Caco-2 (cell line): Measurements from ENCODE around the gene CLPSL1. TPM values are rescaled to one million over a fixed set of nuclear protein-coding genes. Genes with fewer than 3 reads are reported as not detected.

Experiments
- BruUV-seq: library from RNA; stranded (reverse); fragments of 400-500 nt; replicated peaks from 2 replicates; lab custom pipeline; 2021; lab: Mats Ljungman, UMichigan
- CTCF ChIA-PET: fragments of 300-600 bp; sonication (Branson Sonifier 250); formaldehyde crosslinking; loops from one replicate; lab custom pipeline; 2022; ENCODE audit warnings: antibody characterized with exemption; lab: Charles Lee
- POLR2A ChIA-PET: fragments of 300-600 bp; sonication (Branson Sonifier 250); formaldehyde crosslinking; loops from one replicate; lab custom pipeline; 2022; ENCODE audit warnings: antibody characterized with exemption; lab: Charles Lee
- DNase-seq, 2 experiments: peaks; one replicate each; pipeline versions ENCODE4 v3.0.0 to v3.0.0-alpha.2; 2020 to 2022
- H3K27me3 ChIP-seq: replicated peaks from 2 replicates; pipeline ENCODE4 v1.6.0; 2011; ENCODE audit warnings: low read length; ENCODE audit not compliant: control insufficient read depth, insufficient read depth
- H3K36me3 ChIP-seq: 2 replicates; pipeline ENCODE4 v1.5.1; 2011; ENCODE audit warnings: low read length; ENCODE audit not compliant: control insufficient read depth, insufficient read depth
- H3K4me1 ChIP-seq: fragments of 250-450 bp; sonication (Bioruptor Pico); 2 replicates; pipeline ENCODE4 v1.5.1; 2020; ENCODE audit warnings: mild to moderate bottlenecking
- H3K4me3 ChIP-seq: 2 replicates; pipeline ENCODE4 v1.5.1; 2011; ENCODE audit warnings: low read depth, mild to moderate bottlenecking, control low read depth, low read length
- H3K9me3 ChIP-seq: fragments of 250-450 bp; sonication (Bioruptor Pico); 2 replicates; pipeline ENCODE4 v1.5.1; 2020; ENCODE audit warnings: mild to moderate bottlenecking, moderate library complexity
- H3K27ac Mint-ChIP-seq: one replicate; pipeline ENCODE4 v1.8.0; 2022; ENCODE audit warnings: mixed read lengths; ENCODE audit not compliant: unreplicated experiment
- H3K27me3 Mint-ChIP-seq: one replicate; pipeline ENCODE4 v1.8.0; 2022; ENCODE audit warnings: mixed read lengths; ENCODE audit not compliant: insufficient read depth, unreplicated experiment
- H3K36me3 Mint-ChIP-seq: one replicate; pipeline ENCODE4 v1.8.0; 2022; ENCODE audit warnings: mild to moderate bottlenecking, mixed read lengths; ENCODE audit not compliant: insufficient read depth, unreplicated experiment
- H3K4me1 Mint-ChIP-seq: one replicate; pipeline ENCODE4 v1.8.0; 2022; ENCODE audit warnings: low read depth, mixed read lengths; ENCODE audit not compliant: unreplicated experiment
- H3K4me3 Mint-ChIP-seq: one replicate; pipeline ENCODE4 v1.8.0; 2022; ENCODE audit warnings: mild to moderate bottlenecking, moderate library complexity, mixed read lengths; ENCODE audit not compliant: unreplicated experiment
- H3K9me3 Mint-ChIP-seq: one replicate; pipeline ENCODE4 v1.8.0; 2022; ENCODE audit warnings: mixed read lengths; ENCODE audit not compliant: unreplicated experiment
- intact Hi-C: fragments of 100-400 bp; cut with micrococcal nuclease; formaldehyde crosslinking; loops from one replicate; pipeline ENCODE4 v1.10.0; 2022; ENCODE audit not compliant: unreplicated experiment
- total RNA-seq: library from RNA; stranded (reverse); gene quantifications from 2 replicates; pipeline ENCODE4 v1.2.3, GENCODE V29; 2022
- TF ChIP-seq, protein P1 (sequence below), 2 experiments: fragments of 200-600 bp in 1 of 2; IDR thresholded peaks; 1 replicate in 1 of 2; 2 replicates in 1 of 2; pipeline versions ENCODE4 v1.5.1 to v1.8.0; 2011 to 2022; ENCODE audit warnings: antibody characterized with exemption in 1 of 2, control low read depth in 1 of 2, inconsistent platforms in 1 of 2, low read depth in 1 of 2, low read length in 1 of 2, mild to moderate bottlenecking in 1 of 2, moderate library complexity in 1 of 2; ENCODE audit not compliant: insufficient read depth in 1 of 2, severe bottlenecking in 1 of 2, unreplicated experiment in 1 of 2

The CLPSL1 gene
- total RNA-seq, 1 experiment from 2014 or later, result not detected

DNA sequence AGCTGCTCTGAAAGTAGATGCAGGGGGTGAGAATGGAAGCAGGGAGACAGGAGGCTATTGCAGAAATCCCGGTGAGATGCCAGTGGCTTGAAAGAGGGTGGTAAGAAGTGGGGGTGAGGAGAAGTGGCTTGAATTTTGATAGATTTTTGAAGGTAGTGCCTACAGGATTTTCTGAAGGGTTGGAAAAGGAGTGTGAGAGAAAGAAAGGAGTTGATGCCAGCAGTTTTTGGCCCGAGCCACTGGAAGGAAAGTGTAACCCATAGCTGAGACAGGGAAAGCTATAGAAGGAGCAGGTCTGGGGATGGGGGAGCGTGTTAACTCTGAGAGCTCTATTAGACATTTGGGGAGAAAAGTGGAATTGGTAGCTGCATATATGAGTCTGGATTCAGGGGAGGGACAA lies 34.3 kb upstream of the CLPSL1 start:
- no peak for DNase-seq
- Histone ChIP-seq H3K27me3 (no peaks in the 10 kb centered on the region), H3K36me3 (no peaks in the 10 kb centered on the region), H3K4me3 (no peak overlapping the region), H3K9me3 (no peaks in the 10 kb centered on the region; the same call in 1 of the 2 replicates), H3K4me1 (no peaks in the 10 kb centered on the region)
- intact Hi-C loops, result no loop called here
- ChIA-PET POLR2A (interaction anchor here (0.7 kb wide), 1 partner anchor 17 kb away, joined by 7 read pairs; no protein-coding TSS in a partner anchor), CTCF (no interaction called here)
- Mint-ChIP-seq H3K27ac (no peak overlapping the region), H3K36me3 (no peaks in the 10 kb centered on the region), H3K9me3 (no peaks in the 10 kb centered on the region), H3K4me1 (no peaks in the 10 kb centered on the region), H3K27me3 (peaks cover 2% of the 10 kb centered on the region), H3K4me3 (no peak overlapping the region)
- BruUV-seq, result no TSS peak
- TF ChIP-seq, protein P1, sequence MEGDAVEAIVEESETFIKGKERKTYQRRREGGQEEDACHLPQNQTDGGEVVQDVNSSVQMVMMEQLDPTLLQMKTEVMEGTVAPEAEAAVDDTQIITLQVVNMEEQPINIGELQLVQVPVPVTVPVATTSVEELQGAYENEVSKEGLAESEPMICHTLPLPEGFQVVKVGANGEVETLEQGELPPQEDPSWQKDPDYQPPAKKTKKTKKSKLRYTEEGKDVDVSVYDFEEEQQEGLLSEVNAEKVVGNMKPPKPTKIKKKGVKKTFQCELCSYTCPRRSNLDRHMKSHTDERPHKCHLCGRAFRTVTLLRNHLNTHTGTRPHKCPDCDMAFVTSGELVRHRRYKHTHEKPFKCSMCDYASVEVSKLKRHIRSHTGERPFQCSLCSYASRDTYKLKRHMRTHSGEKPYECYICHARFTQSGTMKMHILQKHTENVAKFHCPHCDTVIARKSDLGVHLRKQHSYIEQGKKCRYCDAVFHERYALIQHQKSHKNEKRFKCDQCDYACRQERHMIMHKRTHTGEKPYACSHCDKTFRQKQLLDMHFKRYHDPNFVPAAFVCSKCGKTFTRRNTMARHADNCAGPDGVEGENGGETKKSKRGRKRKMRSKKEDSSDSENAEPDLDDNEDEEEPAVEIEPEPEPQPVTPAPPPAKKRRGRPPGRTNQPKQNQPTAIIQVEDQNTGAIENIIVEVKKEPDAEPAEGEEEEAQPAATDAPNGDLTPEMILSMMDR (IDR thresholded peaks at IDR 0.05; ENCODE audit: insufficient read depth in 1 of 2, low read depth in 1 of 2, low read length in 1 of 2, severe bottlenecking in 1 of 2, unreplicated experiment in 1 of 2), result no peak

DNA sequence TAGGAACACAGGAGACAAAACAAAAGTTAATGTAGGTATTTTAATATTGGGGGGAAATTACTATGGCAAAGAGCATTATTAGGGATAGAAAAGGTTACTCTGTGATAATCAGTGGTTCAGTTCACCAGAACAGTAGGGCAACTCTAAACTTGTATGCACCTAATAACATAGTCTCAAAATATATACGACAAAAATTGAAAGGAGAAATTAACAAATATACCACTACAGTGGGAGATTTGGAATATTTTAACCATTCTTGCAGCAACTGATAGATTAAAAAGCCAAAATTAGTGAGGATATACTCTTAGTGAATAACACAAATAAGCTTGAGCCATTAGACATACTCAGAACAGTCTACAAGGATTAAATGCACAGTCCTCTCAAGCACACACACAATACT lies 32.9 kb upstream of the CLPSL1 start:
- Mint-ChIP-seq H3K27ac (no peak overlapping the region), H3K9me3 (no peaks in the 10 kb centered on the region), H3K36me3 (no peaks in the 10 kb centered on the region), H3K4me3 (no peak overlapping the region), H3K4me1 (no peaks in the 10 kb centered on the region), H3K27me3 (peaks cover 6% of the 10 kb centered on the region)
- intact Hi-C loops, result no loop called here
- Histone ChIP-seq H3K4me3 (no peak overlapping the region), H3K27me3 (no peaks in the 10 kb centered on the region), H3K4me1 (no peaks in the 10 kb centered on the region), H3K36me3 (no peaks in the 10 kb centered on the region), H3K9me3 (no peaks in the 10 kb centered on the region; the same call in 1 of the 2 replicates)
- TF ChIP-seq, protein P1 (IDR thresholded peaks at IDR 0.05; ENCODE audit: insufficient read depth in 1 of 2, low read depth in 1 of 2, low read length in 1 of 2, severe bottlenecking in 1 of 2, unreplicated experiment in 1 of 2), result no peak
- no TSS peak for BruUV-seq
- ChIA-PET POLR2A (no interaction called here), CTCF (no interaction called here)
- DNase-seq, result no peak

DNA sequence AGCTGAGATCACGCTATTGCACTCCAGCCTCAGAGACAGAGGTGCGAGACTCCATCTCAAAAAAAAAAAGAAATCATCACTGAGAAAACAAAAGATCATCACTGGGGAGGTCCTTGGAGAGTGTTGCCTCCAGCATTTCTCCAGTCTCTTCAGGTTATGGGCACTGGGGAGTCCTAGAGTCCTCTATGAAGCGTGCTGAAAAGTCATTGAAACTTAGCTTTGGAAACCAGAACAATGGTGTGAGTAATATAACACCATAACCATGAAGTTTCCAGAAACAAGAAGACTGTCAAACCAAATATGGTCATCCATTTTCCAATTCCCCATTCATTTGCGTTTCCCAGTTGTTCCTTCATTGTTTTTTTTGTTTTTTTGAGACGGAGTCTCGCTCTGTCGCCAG lies 30.3 kb upstream of the CLPSL1 start:
- Histone ChIP-seq H3K4me1 (no peaks in the 10 kb centered on the region), H3K36me3 (no peaks in the 10 kb centered on the region), H3K4me3 (no peak overlapping the region), H3K27me3 (no peaks in the 10 kb centered on the region), H3K9me3 (no peaks in the 10 kb centered on the region; the same call in 1 of the 2 replicates)
- no peak overlapping the region for H3K27ac Mint-ChIP-seq
- H3K4me3 Mint-ChIP-seq, result no peak overlapping the region
- TF ChIP-seq, protein P1 (IDR thresholded peaks at IDR 0.05; ENCODE audit: insufficient read depth in 1 of 2, low read depth in 1 of 2, low read length in 1 of 2, severe bottlenecking in 1 of 2, unreplicated experiment in 1 of 2), result no peak
- intact Hi-C loops, result no loop called here
- no peaks in the 10 kb centered on the region for H3K9me3 Mint-ChIP-seq
- ChIA-PET POLR2A (no interaction called here), CTCF (no interaction called here)
- peaks cover 6% of the 10 kb centered on the region for H3K27me3 Mint-ChIP-seq
- DNase-seq, result no peak
- H3K36me3 Mint-ChIP-seq, result no peaks in the 10 kb centered on the region
- H3K4me1 Mint-ChIP-seq, result no peaks in the 10 kb centered on the region
- no TSS peak for BruUV-seq
